NT2/D1 (cell line): ENCODE results near the gene IQSEC1.

Experiments
- DNase-seq: peaks from one replicate; pipeline ENCODE4 v3.0.0-alpha.2; 2011; ENCODE audit warnings: low read depth, low spot score
- H3K27me3 ChIP-seq: 2 replicates; pipeline ENCODE4 v1.6.0; 2011; ENCODE audit warnings: mild to moderate bottlenecking; ENCODE audit not compliant: insufficient read length, insufficient read depth
- H3K36me3 ChIP-seq: 2 replicates; pipeline ENCODE4 v1.6.1; 2011; ENCODE audit warnings: mild to moderate bottlenecking, low read length, mixed read lengths; ENCODE audit not compliant: insufficient read depth, insufficient read length
- H3K4me1 ChIP-seq: 2 replicates; pipeline ENCODE4 v1.5.1; 2011; ENCODE audit not compliant: insufficient read depth, insufficient read length
- H3K4me3 ChIP-seq: 2 replicates; pipeline ENCODE4 v1.5.1; 2011; ENCODE audit warnings: low read depth; ENCODE audit not compliant: insufficient read length
- H3K9ac ChIP-seq: 2 replicates; pipeline ENCODE4 v1.6.0; 2011; ENCODE audit warnings: low read depth; ENCODE audit not compliant: insufficient read length
- H3K9me3 ChIP-seq: 2 replicates; pipeline ENCODE4 v1.5.1; 2011; ENCODE audit warnings: mild to moderate bottlenecking, low read length; ENCODE audit not compliant: insufficient read depth
- SUZ12 ChIP-seq: IDR thresholded peaks from 2 replicates; pipeline ENCODE4 v1.6.1; 2011; ENCODE audit not compliant: insufficient read length, insufficient read depth; ENCODE audit errors: extremely low read depth
- YY1 ChIP-seq: IDR thresholded peaks from 2 replicates; pipeline ENCODE4 v1.6.1; 2011; ENCODE audit not compliant: insufficient read length, insufficient read depth
- ZNF274 ChIP-seq: IDR thresholded peaks from 2 replicates; pipeline ENCODE4 v1.6.1; 2011; ENCODE audit warnings: mild to moderate bottlenecking, low read depth, low read length

The IQSEC1 gene

DNA sequence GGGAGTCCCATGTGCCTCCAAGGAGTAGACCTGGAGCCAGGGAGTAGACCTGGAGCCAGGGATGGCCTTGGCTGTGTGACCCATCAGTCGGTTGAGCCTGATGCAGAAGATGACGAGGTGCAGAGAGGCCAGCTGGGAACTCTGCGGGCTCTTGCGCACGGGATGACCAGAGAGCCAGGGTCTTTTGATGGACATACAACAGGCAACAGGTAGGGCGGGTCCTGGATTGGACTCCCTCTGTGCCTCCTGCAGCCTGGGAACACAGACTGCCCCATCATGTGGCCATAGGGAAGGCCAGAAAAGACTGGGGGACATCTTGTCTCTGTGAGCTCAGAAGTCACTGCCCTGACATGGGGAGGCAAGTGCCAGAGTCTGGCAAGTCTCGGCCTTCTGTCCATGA lies 164.4 kb downstream of the IQSEC1 start:
- DNase-seq, result no peak
- TF ChIP-seq ZNF274 (no peak), SUZ12 (no peak), YY1 (no peak)
- H3K9ac ChIP-seq, result no peak overlapping the region
- peaks cover 94% of the 10 kb centered on the region for H3K36me3 ChIP-seq
- no peak overlapping the region for H3K4me3 ChIP-seq
- H3K27me3 ChIP-seq, result no peaks in the 10 kb centered on the region
- H3K9me3 ChIP-seq, result no peaks in the 10 kb centered on the region
- no peaks in the 10 kb centered on the region for H3K4me1 ChIP-seq

DNA sequence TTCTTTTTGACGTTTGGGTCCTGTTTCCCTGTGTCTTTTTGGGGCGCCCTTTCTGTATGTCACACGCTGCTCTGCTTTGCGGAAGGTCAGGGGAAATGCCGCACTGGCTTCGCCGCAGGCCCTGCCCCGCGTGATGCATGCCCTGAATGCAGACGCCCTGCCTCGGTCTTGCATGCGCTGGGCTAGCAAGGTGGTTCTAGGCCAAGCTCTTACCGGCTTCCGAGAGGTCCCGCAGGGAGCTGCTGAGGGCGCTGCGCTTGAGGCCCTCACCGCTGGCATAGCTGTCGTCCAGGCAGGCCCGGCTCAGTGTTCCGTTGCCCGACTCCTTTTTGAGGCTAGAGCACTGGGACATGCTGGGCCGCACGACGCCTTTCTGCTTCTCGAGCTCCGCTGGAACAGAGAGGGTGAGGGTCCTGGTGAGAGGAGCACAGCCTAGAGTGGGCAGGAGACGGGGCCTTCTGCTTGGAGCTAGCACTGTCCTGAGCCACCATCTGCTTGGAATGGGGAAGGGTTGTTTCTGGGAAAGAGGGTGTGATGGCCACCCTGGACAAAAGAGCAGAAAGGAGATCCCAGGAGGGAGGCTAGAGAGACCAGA lies 165.0 kb downstream of the IQSEC1 start:
- H3K9me3 ChIP-seq, result no peaks in the 10 kb centered on the region
- TF ChIP-seq SUZ12 (no peak), ZNF274 (no peak), YY1 (no peak)
- no peaks in the 10 kb centered on the region for H3K27me3 ChIP-seq
- no peaks in the 10 kb centered on the region for H3K4me1 ChIP-seq
- H3K4me3 ChIP-seq, result no peak overlapping the region
- no peak for DNase-seq
- H3K36me3 ChIP-seq, result peaks cover 95% of the 10 kb centered on the region
- no peak overlapping the region for H3K9ac ChIP-seq

DNA sequence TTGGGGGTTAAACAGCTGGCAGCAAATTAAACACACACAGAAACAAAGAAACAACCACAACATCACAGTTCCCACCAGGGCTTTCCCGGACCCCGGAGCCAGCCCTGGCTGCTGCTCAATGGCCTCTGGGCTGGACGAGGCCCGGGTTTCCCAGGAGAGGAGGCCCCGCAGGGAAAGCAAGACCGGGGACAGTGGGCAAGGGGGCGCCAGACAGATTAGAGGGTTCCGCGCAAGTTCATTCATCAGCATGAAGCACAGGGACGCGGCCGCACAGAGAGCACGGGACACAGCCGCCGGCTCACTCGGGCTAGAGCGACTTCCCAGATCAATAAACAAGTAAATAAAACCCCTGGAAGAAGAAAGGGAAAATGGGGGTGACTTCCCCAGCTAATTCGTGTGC lies 165.5 kb downstream of the IQSEC1 start:
- no peak for DNase-seq
- H3K27me3 ChIP-seq, result no peaks in the 10 kb centered on the region
- H3K9ac ChIP-seq, result no peak overlapping the region
- no peak for TF ChIP-seq YY1
- no peak for TF ChIP-seq SUZ12
- no peak for TF ChIP-seq ZNF274
- H3K36me3 ChIP-seq, result peaks cover 94% of the 10 kb centered on the region
- no peaks in the 10 kb centered on the region for H3K4me1 ChIP-seq
- H3K4me3 ChIP-seq, result no peak overlapping the region
- no peaks in the 10 kb centered on the region for H3K9me3 ChIP-seq

DNA sequence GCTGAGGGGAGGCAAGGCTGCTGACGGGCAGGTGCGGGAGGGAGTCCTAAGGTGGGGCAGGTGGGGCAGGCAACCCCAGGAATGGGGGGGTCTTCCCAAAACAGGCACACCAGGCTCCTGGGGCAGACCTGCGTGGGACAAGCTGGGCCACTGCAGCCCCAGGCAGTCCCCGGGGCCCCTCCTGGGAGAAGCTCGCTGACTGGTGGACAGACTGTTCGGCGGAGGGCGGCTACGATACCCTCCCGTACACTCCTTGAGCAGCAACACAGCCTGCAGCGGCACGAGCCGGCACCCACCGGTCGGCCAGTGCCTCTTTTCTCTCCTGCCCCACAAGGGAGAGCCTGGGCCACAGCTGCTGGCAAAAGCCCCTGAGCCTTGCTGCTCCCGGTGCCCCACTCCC lies 165.9 kb downstream of the IQSEC1 start:
- H3K27me3 ChIP-seq, result no peaks in the 10 kb centered on the region
- no peak for DNase-seq
- no peaks in the 10 kb centered on the region for H3K9me3 ChIP-seq
- TF ChIP-seq SUZ12 (no peak), ZNF274 (no peak), YY1 (no peak)
- no peaks in the 10 kb centered on the region for H3K4me1 ChIP-seq
- peaks cover 92% of the 10 kb centered on the region for H3K36me3 ChIP-seq
- H3K9ac ChIP-seq, result no peak overlapping the region
- no peak overlapping the region for H3K4me3 ChIP-seq

DNA sequence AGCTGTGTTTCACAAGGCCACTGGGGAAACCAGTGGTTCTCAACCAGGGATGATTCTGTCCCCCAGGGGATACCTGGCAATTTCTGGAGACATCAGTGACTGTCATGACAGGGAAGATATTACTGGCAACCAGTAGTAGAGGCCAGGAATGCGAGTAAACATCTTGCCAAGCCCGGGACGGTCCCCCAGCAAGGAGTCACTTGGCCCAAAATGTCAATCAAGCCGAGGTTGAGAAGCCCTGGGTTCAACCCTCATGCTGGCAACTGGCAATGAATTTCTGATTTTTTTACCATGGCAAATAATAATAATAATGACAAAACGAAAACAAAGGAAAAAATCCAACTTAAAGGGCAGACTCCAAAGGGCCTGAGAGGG lies 166.3 kb downstream of the IQSEC1 start:
- H3K9ac ChIP-seq, result no peak overlapping the region
- no peaks in the 10 kb centered on the region for H3K4me1 ChIP-seq
- no peak for TF ChIP-seq ZNF274
- no peak for TF ChIP-seq YY1
- no peak for TF ChIP-seq SUZ12
- H3K4me3 ChIP-seq, result no peak overlapping the region
- no peak for DNase-seq
- H3K36me3 ChIP-seq, result peaks cover 90% of the 10 kb centered on the region
- no peaks in the 10 kb centered on the region for H3K9me3 ChIP-seq
- no peaks in the 10 kb centered on the region for H3K27me3 ChIP-seq

DNA sequence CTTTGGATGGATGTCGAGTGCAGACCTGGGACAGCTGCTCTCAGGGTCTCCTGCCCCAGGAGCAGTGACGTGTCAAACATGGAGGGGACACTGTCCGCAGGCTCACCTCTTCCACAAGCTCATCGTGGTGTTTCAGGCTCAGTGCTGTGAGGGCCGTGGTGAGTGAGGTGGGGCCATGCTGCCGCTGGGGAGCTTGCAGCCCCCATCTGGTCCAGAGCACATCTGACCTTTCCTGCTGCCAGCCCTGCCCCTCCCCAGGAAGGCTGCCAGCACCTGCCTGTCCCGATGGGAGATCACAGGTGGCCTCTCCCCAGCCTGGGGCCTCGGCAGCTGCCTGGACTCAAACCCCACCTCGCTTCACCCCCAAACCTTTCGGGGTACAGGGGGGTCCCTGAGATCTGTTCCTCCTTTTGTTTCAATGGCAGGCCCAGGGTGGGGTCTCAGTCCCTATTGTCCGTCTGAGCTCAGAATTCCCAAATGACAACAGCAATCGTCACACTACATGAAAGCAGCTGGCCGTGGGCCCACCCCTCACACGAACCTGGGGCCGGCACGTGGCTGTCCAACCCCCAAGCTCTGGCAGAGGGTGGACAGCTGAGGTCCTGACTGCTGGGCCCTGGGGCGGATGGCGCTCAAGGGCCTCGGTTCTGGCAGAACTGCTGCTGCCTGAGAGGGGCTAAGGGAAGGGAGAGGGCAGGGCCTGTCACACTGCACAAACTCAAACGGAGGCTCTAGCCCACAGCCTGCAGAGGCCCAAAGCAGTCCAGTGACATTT lies 166.9 kb downstream of the IQSEC1 start:
- no peak overlapping the region for H3K4me3 ChIP-seq
- H3K27me3 ChIP-seq, result no peaks in the 10 kb centered on the region
- no peaks in the 10 kb centered on the region for H3K4me1 ChIP-seq
- H3K9me3 ChIP-seq, result no peaks in the 10 kb centered on the region
- DNase-seq, result no peak
- H3K9ac ChIP-seq, result no peak overlapping the region
- TF ChIP-seq ZNF274, result no peak
- no peak for TF ChIP-seq SUZ12
- TF ChIP-seq YY1, result no peak
- H3K36me3 ChIP-seq, result peaks cover 86% of the 10 kb centered on the region

DNA sequence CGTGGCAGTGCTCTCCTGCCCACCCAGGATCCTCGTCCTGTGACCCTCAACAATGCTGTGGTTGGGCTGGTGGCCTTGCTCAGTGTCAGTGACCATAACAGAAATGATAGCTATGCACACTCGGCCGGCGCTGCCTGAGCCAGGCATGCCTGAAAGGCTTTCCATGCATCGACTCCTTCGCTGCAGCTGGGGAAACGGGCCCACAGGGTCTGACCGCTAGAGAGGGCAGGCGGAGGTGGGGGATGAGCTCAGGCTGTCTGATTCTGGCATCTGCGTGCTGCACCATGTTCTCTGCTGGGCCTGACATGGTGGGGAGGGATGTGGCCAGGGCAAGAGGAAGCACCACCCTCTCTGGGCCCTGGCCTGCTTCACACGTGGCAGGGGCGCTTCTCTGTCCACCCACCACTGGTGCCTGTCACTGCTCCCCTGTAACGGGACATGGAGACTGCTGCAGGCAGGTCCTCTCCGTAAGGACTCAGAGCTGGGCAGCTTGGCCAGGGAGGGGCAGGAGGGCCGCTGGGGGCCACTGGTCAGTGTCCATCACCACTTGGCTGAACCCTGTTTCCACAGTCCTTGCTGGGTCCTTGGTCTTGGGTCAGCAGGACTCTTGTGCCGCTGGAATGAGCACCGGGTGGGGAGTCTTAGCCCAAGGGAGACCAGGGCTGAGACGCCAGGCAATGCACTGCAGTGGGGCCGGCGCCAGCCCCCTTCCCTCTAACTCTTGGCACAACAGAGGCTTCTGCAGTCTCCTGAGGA lies 167.7 kb downstream of the IQSEC1 start:
- Histone ChIP-seq H3K9me3 (no peaks in the 10 kb centered on the region), H3K9ac (no peak overlapping the region), H3K4me1 (no peaks in the 10 kb centered on the region), H3K36me3 (peaks cover 85% of the 10 kb centered on the region), H3K4me3 (no peak overlapping the region), H3K27me3 (no peaks in the 10 kb centered on the region)
- no peak for DNase-seq
- TF ChIP-seq SUZ12, result no peak
- no peak for TF ChIP-seq YY1
